CD4-positive, alpha-beta T cell (primary cell): ENCODE results near the gene RPS15A. TPM values are rescaled to one million over a fixed set of nuclear protein-coding genes. Genes with fewer than 3 reads are reported as not detected.
A peak's percentile ranks its signal among the peaks of the same experiment; 100 is the strongest.

Experiments
- ATAC-seq: fragments of 200-7000 bp; cut with Tn5 transposase; one replicate; pipeline ENCODE4 v1.10.0; 2022; ENCODE audit warnings: mild to moderate bottlenecking; ENCODE audit not compliant: poor library complexity
- CTCF ChIA-PET: fragments of 350-600 bp; sonication (Branson Sonifier 250); formaldehyde crosslinking; loops from one replicate; lab custom pipeline; 2021; ENCODE audit warnings: antibody characterized with exemption, inconsistent platforms; lab: Charles Lee
- POLR2A ChIA-PET: fragments of 350-600 bp; sonication (Branson Sonifier 250); formaldehyde crosslinking; loops from one replicate; lab custom pipeline; 2021; ENCODE audit warnings: antibody characterized with exemption, inconsistent platforms; lab: Charles Lee
- DNase-seq, 14 experiments: peaks; one replicate each; pipeline ENCODE4 v3.0.0-alpha.2; 2013 to 2020; ENCODE audit warnings: mixed read lengths in 2 of 14
- H3K27ac ChIP-seq, 2 donors: one replicate each; pipeline versions ENCODE4 v1.5.1 to v1.7.0; 2013; ENCODE audit warnings: low read length in 2 of 2, low read depth in 1 of 2, mild to moderate bottlenecking in 1 of 2
- H3K27me3 ChIP-seq, 2 experiments: 1 replicate in 1 of 2; 2 replicates in 1 of 2; pipeline versions ENCODE4 v1.6.1 to v1.7.0; 2013; ENCODE audit warnings: low read length in 2 of 2, control low read depth in 1 of 2, mild to moderate bottlenecking in 1 of 2, moderate library complexity in 1 of 2; ENCODE audit not compliant: insufficient read depth in 2 of 2, control insufficient read depth in 1 of 2
- H3K36me3 ChIP-seq: one replicate; pipeline ENCODE4 v1.6.1; 2013; ENCODE audit warnings: low read length, control low read depth; ENCODE audit not compliant: insufficient read depth
- H3K4me1 ChIP-seq: one replicate; pipeline ENCODE4 v1.6.1; 2013; ENCODE audit warnings: low read length, control low read depth; ENCODE audit not compliant: insufficient read depth
- H3K4me3 ChIP-seq: one replicate; pipeline ENCODE4 v1.5.1; 2013; ENCODE audit warnings: mild to moderate bottlenecking, low read length, moderate library complexity
- H3K9me3 ChIP-seq, 2 experiments: 1 replicate in 1 of 2; 2 replicates in 1 of 2; pipeline versions ENCODE4 v1.6.1 to v1.7.0; 2013; ENCODE audit warnings: low read length in 2 of 2, mild to moderate bottlenecking in 2 of 2, control low read depth in 1 of 2, moderate library complexity in 1 of 2; ENCODE audit not compliant: control insufficient read depth in 1 of 2, insufficient read depth in 1 of 2
- H3K27ac Mint-ChIP-seq: one replicate; pipeline ENCODE4 v1.8.0; 2020; ENCODE audit warnings: mixed read lengths
- H3K27me3 Mint-ChIP-seq: one replicate; pipeline ENCODE4 v1.8.0; 2021; ENCODE audit warnings: mixed read lengths
- H3K36me3 Mint-ChIP-seq: one replicate; pipeline ENCODE4 v1.8.0; 2021; ENCODE audit warnings: low read depth, mixed read lengths
- H3K4me1 Mint-ChIP-seq: one replicate; pipeline ENCODE4 v1.8.0; 2021; ENCODE audit warnings: low read depth, mixed read lengths
- H3K4me3 Mint-ChIP-seq: one replicate; pipeline ENCODE4 v1.8.0; 2020; ENCODE audit warnings: mild to moderate bottlenecking, mixed read lengths
- H3K9me3 Mint-ChIP-seq: one replicate; pipeline ENCODE4 v1.8.0; 2020; ENCODE audit warnings: mixed read lengths
- CTCF ChIP-seq: fragments of 200-600 bp; IDR thresholded peaks from one replicate; pipeline ENCODE4 v1.8.0; 2022; ENCODE audit warnings: antibody characterized with exemption, mild to moderate bottlenecking
- intact Hi-C, 2 experiments: fragments of 100-400 bp; cut with DNase I in 1 of 2; cut with micrococcal nuclease in 1 of 2; formaldehyde crosslinking; loops; one replicate each; pipeline versions ENCODE4 v1.15.1 to v1.9.0; 2023 to 2025; cut with DNase I, micrococcal nuclease
- total RNA-seq, 174 experiments: library from RNA in 2 of 174; stranded (reverse) in 2 of 174; gene quantifications; one replicate each; pipeline ENCODE4 v1.2.3 and lab custom pipeline; 2021 to 2026

The RPS15A gene
- total RNA-seq, 2 experiments from 2014 or later: 3,821 to 3,943 TPM

GRCh38 chr16:18801145-18801972 is 11.2 kb upstream of the RPS15A start, which contains the start of gene ARL6IP1:
Gene ARL6IP1, minus strand, starts transcription at chr16:18801549. Its CDS starts 83 bp downstream, at chr16:18801466.
- ChIA-PET POLR2A (interaction anchor here (0.7 to 10.2 kb wide), 17 partner anchors 12 to 1442 kb away, joined by 3 to 232 read pairs (median 4); partner anchors contain the start of genes COQ7, RPS15A, SMG1 and VPS35L), CTCF (interaction anchor here (0.6 to 5.3 kb wide), 22 partner anchors 13 to 1436 kb away, joined by 3 to 95 read pairs (median 3); partner anchors contain the start of genes RPS15A and VPS35L)
- peak; percentile 84 for TF ChIP-seq CTCF
- H3K27me3 Mint-ChIP-seq: no peaks in the 10 kb centered on the region
- Histone ChIP-seq H3K9me3 (no peaks in the 10 kb centered on the region), H3K4me3 (peak within 1 kb of the TSS; percentile 98), H3K27ac (peak within 1 kb of the TSS; percentile 91), H3K4me1 (peaks cover 44% of the 10 kb centered on the region), H3K36me3 (peaks cover 20% of the 10 kb centered on the region), H3K27me3 (no peaks in the 10 kb centered on the region)
- intact Hi-C loops: loop anchor here (1.0 to 5.0 kb wide), 7 partner anchors 11 to 916 kb away; partner anchors contain the start of genes RPS15A (in 2 of the 2), SMG1 (in 2 of the 2), CCP110 (in 1 of the 2) and COQ7 (in 1 of the 2)
- no peaks in the 10 kb centered on the region for H3K9me3 Mint-ChIP-seq
- H3K27ac Mint-ChIP-seq: peak within 1 kb of the TSS; percentile 88
- peak; percentile 98 to 100 (median 99) for DNase-seq
- peaks cover 49% of the 10 kb centered on the region for H3K4me1 Mint-ChIP-seq
- peak within 1 kb of the TSS; percentile 96 for H3K4me3 Mint-ChIP-seq
- peaks cover 44% of the 10 kb centered on the region for H3K36me3 Mint-ChIP-seq
- peak; percentile 93 for ATAC-seq

GRCh38 chr16:18800775-18801144 is 10.6 kb upstream of the RPS15A start:
- H3K9me3 Mint-ChIP-seq: no peaks in the 10 kb centered on the region
- POLR2A ChIA-PET: interaction anchor here (1.5 to 10.2 kb wide), 5 partner anchors 12 to 755 kb away, joined by 5 to 232 read pairs (median 12); partner anchors contain the start of genes COQ7, RPS15A, SMG1 and VPS35L
- peaks cover 49% of the 10 kb centered on the region for H3K4me1 Mint-ChIP-seq
- H3K36me3 Mint-ChIP-seq: peaks cover 44% of the 10 kb centered on the region
- H3K4me1 ChIP-seq: peaks cover 44% of the 10 kb centered on the region
- peak overlapping the region; percentile 96 for H3K4me3 Mint-ChIP-seq
- H3K27me3 Mint-ChIP-seq: no peaks in the 10 kb centered on the region
- peak overlapping the region; percentile 91 for H3K27ac ChIP-seq
- H3K27ac Mint-ChIP-seq: peak overlapping the region; percentile 88
- DNase-seq (no peak), ATAC-seq (no peak)
- TF ChIP-seq CTCF: no peak
- no peaks in the 10 kb centered on the region for H3K27me3 ChIP-seq
- no peaks in the 10 kb centered on the region for H3K9me3 ChIP-seq
- intact Hi-C loops: loop anchor here (1.0 to 5.0 kb wide), 7 partner anchors 10 to 917 kb away; partner anchors contain the start of genes RPS15A (in 2 of the 2), SMG1 (in 2 of the 2), CCP110 (in 1 of the 2) and COQ7 (in 1 of the 2)
- peaks cover 20% of the 10 kb centered on the region for H3K36me3 ChIP-seq
- CTCF ChIA-PET: interaction anchor here (1.5 to 5.3 kb wide), 2 partner anchors 12 to 30 kb away, joined by 10 to 95 read pairs; partner anchors contain the start of gene RPS15A
- peak overlapping the region; percentile 98 for H3K4me3 ChIP-seq

- Mint-ChIP-seq H3K36me3 (peaks cover 48% of the 10 kb centered on the region), H3K4me3 (peak overlapping the region; percentile 96), H3K4me1 (peaks cover 49% of the 10 kb centered on the region), H3K9me3 (no peaks in the 10 kb centered on the region), H3K27me3 (no peaks in the 10 kb centered on the region), H3K27ac (peak overlapping the region; percentile 88)
- DNase-seq (no peak), ATAC-seq (no peak)
- TF ChIP-seq CTCF: no peak
- ChIA-PET CTCF (interaction anchor here (5.3 kb wide), 1 partner anchor 12 kb away, joined by 95 read pairs; the partner anchor contains the start of gene RPS15A), POLR2A (interaction anchor here (1.5 to 10.2 kb wide), 3 partner anchors 11 to 755 kb away, joined by 5 to 232 read pairs (median 12); partner anchors contain the start of genes COQ7, RPS15A and VPS35L)
- peaks cover 23% of the 10 kb centered on the region for H3K36me3 ChIP-seq
- H3K27me3 ChIP-seq: no peaks in the 10 kb centered on the region
- H3K9me3 ChIP-seq: no peaks in the 10 kb centered on the region
- H3K27ac ChIP-seq: no peak overlapping the region
- H3K4me1 ChIP-seq: peaks cover 44% of the 10 kb centered on the region
- peak overlapping the region; percentile 98 for H3K4me3 ChIP-seq
- intact Hi-C loops: loop anchor here (5.0 kb wide), 4 partner anchors 127 to 917 kb away; partner anchors contain the start of genes CCP110 (in 1 of the 2), COQ7 (in 1 of the 2), GDE1 (in 1 of the 2) and IQCK (in 1 of the 2)
Observed at GRCh38 chr16:18800293-18800692, 10.2 kb upstream of the RPS15A start.
